Fibroblast of skin of left quadriceps (primary cell): ENCODE measurements around the gene BNIPL.

ENCODE experiments used
- DNase-seq, 2 experiments: peaks; one replicate each; pipeline ENCODE4 v3.0.0-alpha.2; 2013; ENCODE audit warnings: low read depth in 2 of 2

BNIPL gene, protein sequence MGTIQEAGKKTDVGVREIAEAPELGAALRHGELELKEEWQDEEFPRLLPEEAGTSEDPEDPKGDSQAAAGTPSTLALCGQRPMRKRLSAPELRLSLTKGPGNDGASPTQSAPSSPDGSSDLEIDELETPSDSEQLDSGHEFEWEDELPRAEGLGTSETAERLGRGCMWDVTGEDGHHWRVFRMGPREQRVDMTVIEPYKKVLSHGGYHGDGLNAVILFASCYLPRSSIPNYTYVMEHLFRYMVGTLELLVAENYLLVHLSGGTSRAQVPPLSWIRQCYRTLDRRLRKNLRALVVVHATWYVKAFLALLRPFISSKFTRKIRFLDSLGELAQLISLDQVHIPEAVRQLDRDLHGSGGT

DNA sequence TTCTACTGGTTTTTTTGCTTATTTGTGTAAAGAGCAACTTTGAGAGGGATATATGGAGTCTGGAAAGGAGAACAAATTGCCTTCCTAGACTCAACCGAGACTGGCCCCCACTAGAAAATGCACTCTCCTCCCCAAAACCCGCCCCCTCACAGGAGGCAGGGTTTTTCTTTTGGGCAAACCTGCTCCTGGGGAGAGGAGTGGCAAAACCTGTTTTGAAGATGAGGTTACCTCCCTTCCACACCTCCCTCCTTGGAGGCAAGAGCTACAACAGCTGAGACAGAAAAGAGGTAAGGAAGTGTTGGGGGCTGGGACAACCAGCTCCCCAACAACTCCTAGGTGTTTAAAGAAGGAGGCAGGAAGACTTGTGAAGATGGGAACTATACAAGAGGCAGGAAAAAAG, at the start of gene BNIPL:
TSS of gene BNIPL (plus strand) at position 231 of the 400 bp plus-strand sequence. CDS start at position 371, 140 bp downstream.
- no peak for DNase-seq

DNA sequence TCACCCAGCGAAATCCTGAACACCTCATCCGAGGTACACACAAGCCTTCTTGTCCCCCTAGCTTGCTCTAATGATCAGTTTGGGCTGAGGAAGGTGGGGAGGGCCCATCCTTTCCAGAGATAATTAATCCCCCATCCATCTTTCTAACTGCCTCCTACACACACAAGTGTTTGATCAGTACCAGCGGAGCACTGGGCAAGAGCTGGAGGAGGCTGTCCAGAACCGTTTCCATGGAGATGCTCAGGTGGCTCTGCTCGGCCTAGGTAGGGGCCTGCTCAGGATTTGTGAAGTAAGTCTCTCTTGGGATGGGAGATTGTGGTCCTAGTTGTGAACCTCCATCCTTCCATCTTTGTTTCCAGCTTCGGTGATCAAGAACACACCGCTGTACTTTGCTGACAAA, 48.5 kb upstream of the BNIPL start:
- DNase-seq = no peak

DNA sequence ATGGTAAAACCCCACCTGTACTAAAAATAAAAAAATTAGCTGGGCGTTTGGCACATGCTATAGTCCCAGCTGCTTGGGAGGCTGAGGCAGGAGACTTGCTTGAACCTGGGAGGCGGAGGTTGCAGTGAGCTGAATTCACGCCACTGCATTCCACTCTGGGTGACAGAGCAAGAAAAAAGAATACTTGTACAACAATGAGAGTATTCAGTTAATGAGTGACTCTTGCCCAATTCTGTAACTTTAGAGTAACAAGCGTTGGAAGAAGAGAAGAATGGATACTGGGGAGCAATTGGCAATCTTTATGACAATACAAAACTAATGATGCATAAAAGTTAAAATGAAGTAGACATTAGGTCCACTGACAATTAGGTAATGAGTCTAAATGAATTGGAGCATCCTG, 43.8 kb upstream of the BNIPL start:
- no peak for DNase-seq

DNA sequence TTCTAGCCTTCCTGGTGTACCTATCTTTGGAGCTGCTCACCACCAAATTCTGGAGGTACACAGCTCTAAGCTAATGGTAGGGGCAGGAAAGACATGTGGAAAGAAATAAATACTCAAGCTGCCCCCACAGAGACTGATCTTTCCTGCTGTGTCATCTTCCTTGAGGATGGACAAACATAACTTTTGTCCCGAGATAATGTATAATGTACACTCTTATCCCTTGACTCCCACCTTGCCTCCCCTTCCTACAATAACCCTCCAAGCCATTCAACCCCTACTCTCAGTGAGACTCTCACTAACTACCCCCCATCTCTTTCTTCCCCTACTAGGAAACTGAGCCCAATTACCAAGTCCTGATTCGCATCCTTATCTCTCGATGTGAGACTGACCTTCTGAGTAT, 42.1 kb upstream of the BNIPL start:
- no peak for DNase-seq

DNA sequence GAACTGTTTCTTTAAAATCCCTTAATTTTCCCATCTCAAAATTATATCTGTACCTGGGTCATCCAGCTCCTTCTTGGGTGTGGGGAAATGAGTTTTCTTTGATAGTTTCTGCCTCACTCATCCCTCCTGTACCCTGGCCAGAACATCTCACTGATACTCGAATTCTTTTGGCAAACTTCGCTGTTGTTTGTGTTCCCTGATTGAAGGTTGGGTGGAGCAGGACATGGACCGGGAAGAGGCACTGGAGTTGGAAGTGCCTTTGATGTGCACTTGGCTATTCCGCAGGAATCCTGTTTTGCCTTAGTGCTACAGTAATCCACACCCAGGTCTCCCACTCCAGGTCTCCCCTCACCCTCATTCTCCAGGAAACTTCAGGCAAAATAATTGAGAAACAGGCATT, 40.9 kb upstream of the BNIPL start:
- DNase-seq = no peak

DNA sequence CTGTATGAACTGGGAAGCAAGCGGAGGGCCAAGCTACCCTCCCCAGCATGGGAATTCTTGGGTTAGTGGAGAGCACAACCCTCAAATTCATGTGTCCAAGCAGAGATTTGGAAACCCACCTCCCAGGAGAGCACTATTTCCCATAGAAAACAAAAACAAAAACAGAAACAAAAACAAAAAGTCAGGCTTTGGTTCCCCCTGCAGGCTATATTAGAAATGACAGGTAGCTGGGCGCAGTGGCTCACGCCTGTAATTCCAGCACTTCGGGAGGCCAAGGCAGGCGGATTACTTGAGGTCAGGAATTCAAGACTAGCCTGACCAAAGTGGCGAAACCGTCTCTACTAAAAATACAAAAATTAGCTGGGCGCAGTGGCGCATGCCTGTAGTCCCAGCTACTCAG, 40.5 kb upstream of the BNIPL start:
- DNase-seq = no peak

DNA sequence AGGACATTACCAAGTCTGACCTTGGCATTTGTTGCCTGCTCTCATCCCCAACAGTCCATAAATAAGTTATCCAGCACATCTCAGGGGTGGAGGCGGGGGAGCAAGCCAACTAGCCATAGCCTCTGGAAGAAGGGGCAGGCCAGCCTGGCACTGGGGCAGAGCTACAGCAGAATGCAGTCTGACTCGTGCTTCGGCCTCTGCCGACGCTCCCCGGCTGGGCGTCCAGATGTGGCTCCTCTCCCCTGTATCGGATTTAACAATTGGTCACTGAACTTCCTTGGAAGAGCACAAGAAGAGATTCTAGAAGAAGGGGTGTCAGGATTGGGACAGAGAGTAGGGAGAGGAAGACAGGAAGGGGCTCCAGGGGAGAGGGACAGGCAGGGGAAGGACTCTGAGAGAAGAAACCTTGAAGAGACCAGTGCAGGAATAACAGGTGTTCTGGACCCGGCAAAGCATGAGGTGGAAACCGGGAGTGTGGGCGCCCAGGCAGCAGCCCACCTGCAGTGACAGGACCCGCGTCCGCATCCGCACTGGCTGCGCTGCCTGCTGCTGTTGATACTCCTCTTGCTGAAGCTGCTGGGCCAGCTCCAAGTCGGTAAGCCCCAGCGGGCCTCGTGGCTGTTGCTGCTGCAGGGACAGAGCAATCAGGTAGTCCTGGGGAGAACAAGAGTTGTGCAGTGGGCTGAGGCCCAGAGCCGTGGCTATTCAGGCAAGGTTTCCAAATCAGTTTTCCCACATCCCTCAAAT, 39.1 kb upstream of the BNIPL start:
- no peak for DNase-seq

DNA sequence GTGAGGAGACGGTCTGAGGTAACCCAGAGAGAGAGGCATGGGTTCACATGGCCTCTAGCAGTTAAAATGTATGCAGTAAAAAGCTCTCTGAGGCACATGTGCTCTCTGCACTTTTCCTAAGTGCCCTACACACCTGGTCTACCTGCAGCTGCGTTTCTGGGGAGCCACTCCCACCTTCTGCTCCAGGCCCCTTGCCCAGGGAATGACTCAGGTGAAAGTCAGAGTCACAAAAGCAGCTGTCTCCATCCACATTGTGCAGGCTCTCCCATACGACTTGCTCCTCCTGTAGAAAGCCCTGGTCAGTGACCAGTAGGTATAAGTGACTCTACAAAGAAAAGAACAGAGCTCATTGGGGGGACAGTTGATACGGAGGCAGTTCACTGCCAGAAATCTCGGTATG, 38.4 kb upstream of the BNIPL start:
- no peak for DNase-seq

DNA sequence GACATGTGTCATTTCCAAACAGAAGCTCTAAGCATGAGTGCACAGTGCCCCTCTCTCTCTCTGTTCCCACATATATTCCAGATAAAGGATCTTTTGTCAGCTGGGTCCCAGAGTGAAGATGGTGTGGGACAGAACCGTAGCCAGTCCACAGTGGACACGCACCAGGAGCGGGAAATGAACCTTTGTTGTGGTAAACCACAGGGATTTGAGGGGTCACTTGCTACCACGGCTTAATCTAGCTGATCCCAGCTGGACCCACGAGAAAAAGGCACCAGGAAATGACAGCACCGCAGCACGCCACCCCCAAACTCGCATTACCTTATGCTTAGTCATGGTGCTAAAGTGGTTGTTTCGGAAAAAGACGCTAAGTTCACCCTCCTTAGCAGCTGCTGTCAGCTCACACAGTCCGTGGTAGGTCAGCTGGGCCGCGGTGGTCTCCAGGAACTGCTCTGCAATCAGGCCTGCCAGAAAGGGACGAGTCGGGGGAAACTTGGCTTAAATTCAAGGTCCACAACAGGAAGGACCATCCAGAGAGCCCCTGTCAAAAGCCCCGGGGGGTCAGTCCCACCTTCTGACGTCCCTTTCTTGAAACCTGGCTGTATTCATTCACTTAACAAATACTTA, 37.2 kb upstream of the BNIPL start:
- no peak for DNase-seq

DNA sequence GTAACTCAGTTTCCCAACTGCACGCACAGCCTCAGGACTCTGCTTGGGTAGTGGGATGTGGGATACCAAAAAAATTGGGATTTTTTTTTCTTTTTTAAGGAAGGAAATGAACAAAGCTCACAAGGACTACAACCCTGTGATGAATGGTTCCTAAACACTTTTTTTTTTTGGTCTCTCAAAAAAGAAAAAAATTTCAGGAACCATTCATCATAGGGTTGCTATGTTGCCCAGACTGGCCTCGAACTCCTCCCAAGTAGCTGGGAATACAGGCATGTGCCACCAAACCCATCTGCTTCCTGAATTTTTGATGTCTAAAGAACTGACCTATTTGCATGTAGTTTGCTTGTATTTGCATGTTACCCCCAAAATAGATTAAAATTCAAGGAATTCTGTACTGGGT, 36.5 kb upstream of the BNIPL start:
- DNase-seq = no peak

DNA sequence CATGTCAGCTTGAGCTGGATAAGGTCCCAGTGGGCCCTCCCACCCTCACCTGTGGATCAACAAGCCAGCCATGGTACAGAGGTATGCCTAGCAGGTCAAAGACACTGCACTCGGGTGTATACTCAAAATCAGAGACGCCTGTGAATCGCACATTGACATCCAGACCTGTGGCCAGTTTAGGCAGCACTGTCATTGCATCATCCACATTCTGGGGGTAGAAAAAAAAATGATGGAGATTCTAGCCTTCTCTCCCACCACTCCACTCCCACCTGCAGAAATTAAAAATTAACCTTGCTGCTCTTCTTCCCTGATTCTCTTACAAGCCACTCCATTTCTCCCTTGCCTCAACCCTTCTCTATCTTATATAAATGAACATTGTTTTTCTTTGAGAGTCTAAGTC, 36.0 kb upstream of the BNIPL start:
- DNase-seq = no peak

DNA sequence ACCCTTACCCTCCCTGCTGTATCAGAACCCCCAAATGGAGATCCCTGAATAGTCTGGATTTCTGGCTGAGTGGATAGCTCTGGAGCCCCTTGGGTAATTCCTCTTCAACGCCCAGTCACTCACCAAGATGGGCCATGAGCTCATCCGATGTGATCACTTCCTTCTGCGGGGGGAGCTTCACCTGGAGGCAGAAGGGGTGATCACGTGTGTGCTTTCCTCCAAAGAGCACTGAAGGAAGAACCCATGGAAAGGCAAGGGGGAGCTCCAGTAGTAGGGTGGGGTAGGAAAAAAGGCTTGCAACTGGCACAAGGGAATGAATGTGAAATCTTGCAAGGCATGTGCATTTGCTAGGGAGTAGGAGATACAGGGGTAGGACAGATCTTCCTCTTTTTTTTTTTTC, 34.8 kb upstream of the BNIPL start:
- no peak for DNase-seq

DNA sequence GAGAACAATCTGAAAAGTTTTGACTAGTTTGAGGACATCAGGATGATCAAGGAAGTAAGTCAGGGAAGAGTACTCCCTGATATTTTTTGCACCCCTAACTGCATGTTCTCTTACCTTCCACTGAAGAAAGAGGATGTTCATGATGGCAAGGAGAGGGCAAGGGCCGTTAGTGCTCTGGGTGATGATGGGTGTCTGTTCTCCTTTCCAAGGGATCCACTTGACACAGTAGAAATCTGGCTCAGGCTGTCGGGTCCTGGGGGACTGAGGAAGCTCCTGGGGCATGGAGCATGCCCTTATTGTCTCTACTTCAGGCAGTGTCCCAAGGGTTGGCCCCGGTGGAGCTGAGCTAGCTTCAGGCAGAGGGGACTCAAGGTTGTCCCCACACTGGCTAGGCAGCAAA, 34.3 kb upstream of the BNIPL start:
- no peak for DNase-seq

DNA sequence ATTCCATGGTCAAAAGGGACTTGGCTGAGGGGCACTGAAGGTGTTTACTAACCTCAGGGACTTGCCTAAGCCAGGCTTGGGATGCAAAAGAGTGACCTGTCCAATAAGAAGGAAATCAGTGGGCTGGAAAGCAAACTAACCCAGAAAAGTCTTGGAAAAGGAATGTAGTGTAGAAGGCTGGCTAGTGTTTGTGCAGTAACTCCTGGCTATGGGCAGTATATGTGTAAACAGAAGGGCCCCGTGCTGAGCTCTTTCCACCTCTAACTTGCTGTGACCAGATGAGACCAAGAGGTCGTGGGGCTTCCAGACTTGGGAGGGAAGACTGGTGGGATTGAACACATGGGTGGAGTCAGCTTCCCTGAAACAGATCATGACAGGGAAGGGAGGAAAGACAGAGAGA, 33.8 kb upstream of the BNIPL start:
- DNase-seq = no peak

DNA sequence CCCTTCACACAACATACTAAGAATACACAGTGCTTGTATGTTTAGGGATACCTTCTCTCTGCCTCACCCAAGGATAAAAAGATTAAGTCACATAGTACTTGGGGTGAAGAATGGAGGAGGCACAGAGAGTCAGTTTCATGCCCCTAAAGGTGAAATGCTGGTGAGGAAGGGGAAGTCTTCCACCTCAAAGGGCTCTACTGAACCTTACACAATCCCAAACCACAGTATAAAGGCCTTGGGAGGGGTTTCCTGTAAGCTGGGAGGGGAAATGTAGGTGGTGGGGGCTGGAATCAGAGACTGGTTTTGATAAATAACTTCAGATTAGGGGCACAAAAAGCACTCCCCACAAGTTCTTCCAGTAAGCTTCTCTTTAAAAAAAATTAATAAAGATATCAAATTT, 33.2 kb upstream of the BNIPL start:
- no peak for DNase-seq

DNA sequence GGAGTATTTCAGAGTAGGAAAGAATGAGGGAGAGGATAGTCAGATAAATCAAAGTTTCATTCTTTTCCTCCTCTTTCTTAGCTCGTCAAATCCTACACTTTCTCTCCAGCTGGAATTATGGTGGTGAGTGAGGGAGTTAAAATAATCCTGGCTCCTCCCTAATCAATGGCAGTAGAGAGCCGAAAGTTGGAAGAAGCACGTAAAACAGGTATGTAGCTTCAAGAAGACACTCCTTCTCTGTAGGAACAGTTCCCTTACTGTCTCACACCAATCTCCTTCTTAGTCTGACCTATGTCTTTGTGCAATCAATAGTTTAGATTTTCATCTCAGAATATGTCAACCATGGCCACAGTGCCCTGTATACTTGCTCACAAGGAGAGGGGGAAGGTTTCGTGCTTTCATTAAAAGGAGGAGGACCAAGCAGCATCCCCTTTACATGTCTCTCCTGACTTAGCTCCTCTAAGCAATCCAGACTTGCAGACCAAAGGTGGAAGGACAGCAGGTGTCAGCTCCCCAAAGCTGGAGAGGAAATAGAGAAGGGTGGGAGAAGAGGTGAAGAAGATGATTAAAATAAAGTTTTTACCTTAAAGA, 30.6 kb upstream of the BNIPL start:
- no peak for DNase-seq

DNA sequence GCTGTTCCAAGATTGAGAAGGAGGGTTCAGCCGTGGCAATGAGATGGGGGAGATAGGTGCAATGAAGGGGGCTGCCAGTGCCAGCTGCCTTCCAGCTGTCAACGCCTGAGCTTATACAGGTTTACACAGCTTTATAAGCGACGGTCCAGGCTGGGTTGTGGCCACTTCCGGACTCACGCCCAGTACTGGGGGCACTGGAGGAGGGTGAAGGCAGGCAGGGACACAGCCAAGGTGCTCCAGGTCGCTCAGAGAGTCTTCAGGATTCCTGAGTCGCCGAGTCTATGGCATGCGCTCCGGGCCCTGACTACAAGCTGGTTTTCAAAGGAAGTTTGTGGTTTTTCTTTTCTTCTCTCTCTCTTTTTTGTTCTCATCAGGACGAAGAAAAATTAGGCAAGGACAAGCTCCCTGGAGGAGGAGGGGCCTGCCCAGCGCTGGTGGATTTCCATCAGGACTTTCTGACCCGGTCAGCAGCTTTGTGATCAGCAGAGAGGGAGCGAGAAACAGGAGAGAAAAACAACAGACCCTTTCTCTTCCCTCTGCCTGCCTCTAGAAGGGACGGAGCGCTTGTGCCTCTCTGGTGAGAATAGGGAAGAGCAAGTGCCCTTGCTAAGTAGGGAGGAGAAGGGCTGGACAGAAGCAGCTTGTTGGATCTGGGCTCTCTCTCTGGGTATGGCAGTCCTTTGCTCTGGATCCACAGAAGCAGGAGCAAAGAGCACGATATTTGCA, 29.9 kb upstream of the BNIPL start, which contains the start of gene MINDY1:
TSS of gene MINDY1 (minus strand) at position 576 of the 726 bp plus-strand sequence. CDS start 4,285 bp downstream, outside the sequence.
- peak; percentile 62 for DNase-seq

DNA sequence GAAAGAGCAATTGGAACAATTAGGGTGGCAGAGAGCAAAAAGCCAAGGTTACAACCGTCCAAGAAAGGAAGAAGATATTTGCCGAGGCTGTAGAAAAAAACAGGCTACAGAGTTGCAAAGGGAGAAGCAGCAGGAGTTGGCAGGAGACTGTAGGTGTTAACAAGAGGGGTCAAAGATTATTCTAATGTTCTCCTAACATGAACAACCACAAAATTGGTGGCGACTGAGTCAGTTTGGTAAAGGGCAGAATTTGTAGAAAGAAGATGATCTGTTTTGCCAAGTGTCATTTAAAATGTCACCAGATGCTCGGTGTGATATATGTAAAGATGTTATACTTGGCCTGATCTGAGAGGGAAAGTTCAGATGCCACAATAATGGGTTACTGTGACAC, 28.5 kb upstream of the BNIPL start:
- DNase-seq = no peak

DNA sequence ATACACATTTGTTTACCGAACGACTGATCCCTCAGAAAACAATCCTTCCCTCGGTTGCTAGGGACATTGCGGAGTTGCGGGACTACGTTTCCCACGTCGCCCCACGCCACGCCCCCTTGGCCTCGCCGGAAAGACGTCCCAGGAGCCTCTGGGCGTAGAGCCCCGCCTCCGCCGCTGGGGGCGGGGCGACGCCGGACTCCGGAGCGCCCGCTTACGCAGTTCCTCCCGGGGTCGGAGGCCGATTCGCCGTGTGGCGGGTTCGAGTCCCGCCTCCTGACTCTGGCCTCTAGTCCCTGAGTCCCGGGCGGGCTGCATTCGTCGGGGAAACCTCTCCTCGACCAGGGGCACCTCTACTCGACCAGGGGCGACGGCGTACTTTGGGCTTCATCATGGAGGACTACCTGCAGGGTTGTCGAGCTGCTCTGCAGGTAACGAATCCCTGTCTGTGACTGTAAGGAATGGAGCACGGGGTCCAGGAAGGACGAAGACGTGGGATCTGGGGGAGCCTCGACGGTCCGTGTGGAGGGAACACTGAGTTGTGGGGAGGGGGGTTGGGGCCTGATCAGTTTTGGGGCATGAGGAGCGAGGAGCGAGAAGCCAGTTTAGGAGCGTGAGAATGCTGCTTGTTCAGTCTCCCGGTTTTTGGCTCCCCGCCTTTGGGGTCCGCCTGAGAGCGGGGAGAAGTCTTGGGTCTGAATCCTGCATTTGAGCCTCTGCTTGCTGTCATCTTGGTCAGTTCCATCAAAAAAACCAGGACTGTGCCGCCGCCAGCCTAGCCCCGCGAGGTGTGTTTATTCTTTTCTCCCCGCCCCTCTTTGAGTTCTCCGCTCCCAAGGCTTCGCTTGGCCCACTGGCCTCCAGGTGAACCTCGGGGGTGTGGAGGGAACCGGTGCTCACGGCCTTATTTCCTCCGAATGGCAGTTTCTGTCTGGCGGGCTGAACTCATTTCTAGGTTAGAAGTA, 27.9 kb upstream of the BNIPL start, which contains the start of gene PRUNE1:
TSS of gene PRUNE1 (plus strand) at position 206 of the 962 bp plus-strand sequence. CDS start at position 390, 184 bp downstream.
- DNase-seq = peak; percentile 83 to 85

DNA sequence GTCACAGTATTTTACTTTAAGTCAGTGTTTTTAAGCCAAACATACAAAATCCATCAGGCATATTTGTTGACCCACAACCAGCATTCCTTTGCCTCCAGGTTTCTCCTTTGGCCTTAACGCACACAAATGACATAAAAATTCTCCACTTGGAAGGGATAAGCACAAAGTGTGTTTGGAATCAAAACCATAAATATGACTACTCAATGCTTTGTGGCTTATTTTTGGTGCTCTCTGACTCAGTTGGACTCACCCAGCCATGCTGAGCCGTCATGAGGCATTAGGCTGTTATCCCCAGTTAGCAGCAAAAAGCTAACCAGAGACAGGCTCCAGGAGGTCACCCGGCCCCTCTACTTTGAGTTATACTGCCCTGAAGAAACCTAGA, 27.2 kb upstream of the BNIPL start:
- no peak for DNase-seq
